ENCODE results near the gene SMAD6.

Gene SMAD6

GRCh38 chr15:66766282-66767230 lies 64.5 kb downstream of the SMAD6 start:
- DNase-seq (ENCODE audit: low read depth): peak; percentile 60
- H3K4me3 ChIP-seq (ENCODE audit: low read depth, low read length): no peak overlapping the region
- TF ChIP-seq CTCF (conservative IDR thresholded peaks at IDR 0.05; ENCODE audit: low read depth, low read length): no peak

GRCh38 chr15:66767240-66767659 lies 65.2 kb downstream of the SMAD6 start:
- H3K4me3 ChIP-seq (ENCODE audit: low read depth, low read length): no peak overlapping the region
- no peak for TF ChIP-seq CTCF (conservative IDR thresholded peaks at IDR 0.05; ENCODE audit: low read depth, low read length)
- DNase-seq (ENCODE audit: low read depth): no peak

- DNase-seq (ENCODE audit: low read depth): no peak
- no peak overlapping the region for H3K4me3 ChIP-seq (ENCODE audit: low read depth, low read length)
- no peak for TF ChIP-seq CTCF (conservative IDR thresholded peaks at IDR 0.05; ENCODE audit: low read depth, low read length)
Measured at GRCh38 chr15:66768987-66769386, 67.0 kb downstream of the SMAD6 start.

- DNase-seq (ENCODE audit: low read depth): no peak
- TF ChIP-seq CTCF (conservative IDR thresholded peaks at IDR 0.05; ENCODE audit: low read depth, low read length): no peak
- no peak overlapping the region for H3K4me3 ChIP-seq (ENCODE audit: low read depth, low read length)
Measured at GRCh38 chr15:66770518-66771350, 68.7 kb downstream of the SMAD6 start.

GRCh38 chr15:66771351-66771650 lies 69.3 kb downstream of the SMAD6 start:
- DNase-seq (ENCODE audit: low read depth): no peak
- TF ChIP-seq CTCF (conservative IDR thresholded peaks at IDR 0.05; ENCODE audit: low read depth, low read length): no peak
- H3K4me3 ChIP-seq (ENCODE audit: low read depth, low read length): no peak overlapping the region

GRCh38 chr15:66772604-66773128 lies 70.6 kb downstream of the SMAD6 start:
- TF ChIP-seq CTCF (conservative IDR thresholded peaks at IDR 0.05; ENCODE audit: low read depth, low read length): no peak
- DNase-seq (ENCODE audit: low read depth): no peak
- H3K4me3 ChIP-seq (ENCODE audit: low read depth, low read length): no peak overlapping the region

All from choroid plexus epithelial cell (primary cell).